H9 (cell line): Measurements from ENCODE around the gene SLC9A9. TPM values are rescaled to one million over a fixed set of nuclear protein-coding genes. Genes with fewer than 3 reads are reported as not detected.

Experiments
- DNase-seq: peaks from one replicate; pipeline ENCODE4 v3.0.0-alpha.2; 2017
- H2AFZ ChIP-seq: one replicate; pipeline ENCODE4 v1.6.1; 2013; ENCODE audit warnings: mild to moderate bottlenecking, low read length, control low read depth, moderate library complexity
- H2AK5ac ChIP-seq: 2 replicates; pipeline ENCODE4 v1.6.1; 2013; ENCODE audit warnings: low read length, control low read depth, mixed read lengths; ENCODE audit not compliant: insufficient read length
- H2BK120ac ChIP-seq: one replicate; pipeline ENCODE4 v1.6.1; 2013; ENCODE audit warnings: low read depth, mild to moderate bottlenecking, low read length, control low read depth, inconsistent platforms; ENCODE audit not compliant: poor library complexity, severe bottlenecking
- H2BK12ac ChIP-seq: 2 replicates; pipeline ENCODE4 v1.6.1; 2013; ENCODE audit warnings: low read length, control low read depth, mixed read lengths, low read depth; ENCODE audit not compliant: insufficient read length
- H2BK15ac ChIP-seq: 2 replicates; pipeline ENCODE4 v1.6.1; 2013; ENCODE audit warnings: low read depth, low read length, control low read depth
- H2BK20ac ChIP-seq: one replicate; pipeline ENCODE4 v1.6.1; 2013; ENCODE audit warnings: low read depth, mild to moderate bottlenecking, low read length, control low read depth, inconsistent platforms; ENCODE audit not compliant: poor library complexity, severe bottlenecking
- H2BK5ac ChIP-seq: 2 replicates; pipeline ENCODE4 v1.6.1; 2013; ENCODE audit warnings: low read length, control low read depth, mixed read lengths; ENCODE audit not compliant: insufficient read length
- H3K14ac ChIP-seq: 2 replicates; pipeline ENCODE4 v1.6.1; 2013; ENCODE audit warnings: low read length, control low read depth; ENCODE audit not compliant: insufficient read depth
- H3K18ac ChIP-seq: 2 replicates; pipeline ENCODE4 v1.6.1; 2013; ENCODE audit warnings: low read depth, mild to moderate bottlenecking, mixed read lengths, low read length, control low read depth; ENCODE audit not compliant: insufficient read length
- H3K23ac ChIP-seq: 2 replicates; pipeline ENCODE4 v1.6.1; 2013; ENCODE audit warnings: low read length, control low read depth, mixed read lengths, low read depth; ENCODE audit not compliant: insufficient read length
- H3K23me2 ChIP-seq: 2 replicates; pipeline ENCODE4 v1.6.1; 2013; ENCODE audit warnings: low read depth, mild to moderate bottlenecking, mixed read lengths, low read length, control low read depth; ENCODE audit not compliant: insufficient read length, poor library complexity, severe bottlenecking
- H3K27ac ChIP-seq: 2 replicates; pipeline ENCODE4 v1.5.1; 2013; ENCODE audit warnings: low read length, control low read depth, mixed read lengths, low read depth; ENCODE audit not compliant: insufficient read length
- H3K27me3 ChIP-seq: 2 replicates; pipeline ENCODE4 v1.6.1; 2013; ENCODE audit warnings: low read length, control low read depth, inconsistent platforms; ENCODE audit not compliant: insufficient read depth
- H3K4ac ChIP-seq: 2 replicates; pipeline ENCODE4 v1.6.1; 2013; ENCODE audit warnings: low read depth, mild to moderate bottlenecking, control low read depth, inconsistent platforms, low read length, moderate library complexity
- H3K4me1 ChIP-seq: 2 replicates; pipeline ENCODE4 v1.6.1; 2013; ENCODE audit warnings: low read length, control low read depth, inconsistent platforms; ENCODE audit not compliant: insufficient read depth
- H3K4me2 ChIP-seq: 2 replicates; pipeline ENCODE4 v1.6.1; 2013; ENCODE audit warnings: low read length, control low read depth, mixed read lengths; ENCODE audit not compliant: insufficient read length, insufficient read depth
- H3K56ac ChIP-seq: 2 replicates; pipeline ENCODE4 v1.6.1; 2013; ENCODE audit warnings: low read depth, mild to moderate bottlenecking, mixed read lengths, low read length, control low read depth; ENCODE audit not compliant: insufficient read length
- H3K79me1 ChIP-seq: 2 replicates; pipeline ENCODE4 v1.6.1; 2013; ENCODE audit warnings: low read depth, mild to moderate bottlenecking, moderate library complexity, low read length, control low read depth, inconsistent platforms; ENCODE audit not compliant: insufficient read depth, poor library complexity, severe bottlenecking
- H3K79me2 ChIP-seq: 2 replicates; pipeline ENCODE4 v1.6.1; 2013; ENCODE audit warnings: low read length, control low read depth, inconsistent platforms; ENCODE audit not compliant: insufficient read depth
- H3K9ac ChIP-seq: 2 replicates; pipeline ENCODE4 v1.6.1; 2013; ENCODE audit warnings: low read length, control low read depth, mixed read lengths; ENCODE audit not compliant: insufficient read length; ENCODE audit errors: extremely low read depth
- H3K9me3 ChIP-seq: one replicate; pipeline ENCODE4 v1.6.1; 2013; ENCODE audit warnings: low read depth, low read length, inconsistent platforms; ENCODE audit not compliant: control insufficient read depth
- H3T11ph ChIP-seq: one replicate; pipeline ENCODE4 v1.6.1; 2013; ENCODE audit warnings: mild to moderate bottlenecking, low read length, control low read depth, inconsistent platforms
- H4K20me1 ChIP-seq: one replicate; pipeline ENCODE4 v1.6.1; 2013; ENCODE audit not compliant: control insufficient read depth, insufficient read length, insufficient read depth
- H4K5ac ChIP-seq: 2 replicates; pipeline ENCODE4 v1.6.1; 2013; ENCODE audit warnings: low read depth, mild to moderate bottlenecking, mixed read lengths, low read length, control low read depth; ENCODE audit not compliant: insufficient read length
- H4K8ac ChIP-seq: replicated peaks from 2 replicates; pipeline ENCODE4 v1.6.1; 2013; ENCODE audit warnings: low read length, control low read depth, mixed read lengths, low read depth; ENCODE audit not compliant: insufficient read length
- H4K91ac ChIP-seq: 2 replicates; pipeline ENCODE4 v1.6.1; 2013; ENCODE audit warnings: low read depth, mild to moderate bottlenecking, moderate library complexity, mixed read lengths, low read length, control low read depth; ENCODE audit not compliant: insufficient read length
- H3K27ac Mint-ChIP-seq, 3 experiments: 2 replicates in 2 of 3; 3 replicates in 1 of 3; pipeline ENCODE4 v1.8.0; 2020 to 2021; ENCODE audit warnings: mixed read lengths in 3 of 3, mild to moderate bottlenecking in 1 of 3, moderate library complexity in 1 of 3
- H3K27me3 Mint-ChIP-seq: 2 replicates; pipeline ENCODE4 v1.8.0; 2021; ENCODE audit warnings: low read depth, mild to moderate bottlenecking, moderate library complexity, mixed read lengths
- H3K36me3 Mint-ChIP-seq, 3 experiments: 2 replicates in 2 of 3; 3 replicates in 1 of 3; pipeline ENCODE4 v1.8.0; 2020 to 2021; ENCODE audit warnings: low read depth in 3 of 3, mixed read lengths in 3 of 3; ENCODE audit not compliant: insufficient read depth in 1 of 3
- H3K4me1 Mint-ChIP-seq, 2 experiments: 2 replicates each; pipeline ENCODE4 v1.8.0; 2020; ENCODE audit warnings: mixed read lengths in 2 of 2
- H3K4me3 Mint-ChIP-seq, 2 experiments: 2 replicates in 1 of 2; 3 replicates in 1 of 2; pipeline ENCODE4 v1.8.0; 2020 to 2021; ENCODE audit warnings: mild to moderate bottlenecking in 2 of 2, mixed read lengths in 2 of 2, moderate library complexity in 1 of 2
- H3K9me3 Mint-ChIP-seq, 2 experiments: 2 replicates in 1 of 2; 3 replicates in 1 of 2; pipeline ENCODE4 v1.8.0; 2020; ENCODE audit warnings: mild to moderate bottlenecking in 2 of 2, mixed read lengths in 2 of 2, moderate library complexity in 1 of 2
- WGBS: extraction: QIAGEN DNeasy Blood & Tissue Kit; methylation state at CpG from one replicate; pipeline ENCODE4 v1.1.7; 2013; ENCODE audit warnings: missing lambda C conversion rate, low lambda C conversion rate, mixed read lengths; ENCODE audit not compliant: insufficient read length; ENCODE audit errors: extremely low coverage; 5-methylcytosine and 5-hydroxymethylcytosine counted together
- total RNA-seq: library from RNA; stranded (reverse); gene quantifications from 2 replicates; pipeline ENCODE4 v1.2.1, GENCODE V29; 2021
- TF ChIP-seq, protein P1 (sequence below): fragments of 200-600 bp; sonication (generic); conservative IDR thresholded peaks from 3 replicates; pipeline ENCODE4 v1.8.0; 2021; ENCODE audit warnings: antibody characterized with exemption, mild to moderate bottlenecking

Gene SLC9A9
- total RNA-seq, 1 experiment from 2014 or later: 0.35 TPM

- Histone ChIP-seq H3K14ac (no peak overlapping the region), H3K27ac (no peak overlapping the region), H2BK120ac (no peak overlapping the region), H3K18ac (no peak overlapping the region), H2AK5ac (no peak overlapping the region), H3K27me3 (no peaks in the 10 kb centered on the region), H3K79me2 (no peaks in the 10 kb centered on the region), H3K4me2 (no peak overlapping the region), H2AFZ (no peak overlapping the region), H2BK12ac (no peak overlapping the region), H4K8ac (no peak overlapping the region), H3K4ac (no peak overlapping the region), H4K5ac (no peak overlapping the region), H3K79me1 (no peaks in the 10 kb centered on the region), H3K4me1 (no peaks in the 10 kb centered on the region), H3K9me3 (no peaks in the 10 kb centered on the region), H4K91ac (no peak overlapping the region), H4K20me1 (no peaks in the 10 kb centered on the region), H2BK5ac (no peak overlapping the region), H3K23me2 (no peaks in the 10 kb centered on the region), H3K56ac (no peak overlapping the region), H3K9ac (no peak overlapping the region), H2BK15ac (no peak overlapping the region), H2BK20ac (no peak overlapping the region), H3T11ph (no peak overlapping the region), H3K23ac (no peak overlapping the region)
- TF ChIP-seq, protein P1, sequence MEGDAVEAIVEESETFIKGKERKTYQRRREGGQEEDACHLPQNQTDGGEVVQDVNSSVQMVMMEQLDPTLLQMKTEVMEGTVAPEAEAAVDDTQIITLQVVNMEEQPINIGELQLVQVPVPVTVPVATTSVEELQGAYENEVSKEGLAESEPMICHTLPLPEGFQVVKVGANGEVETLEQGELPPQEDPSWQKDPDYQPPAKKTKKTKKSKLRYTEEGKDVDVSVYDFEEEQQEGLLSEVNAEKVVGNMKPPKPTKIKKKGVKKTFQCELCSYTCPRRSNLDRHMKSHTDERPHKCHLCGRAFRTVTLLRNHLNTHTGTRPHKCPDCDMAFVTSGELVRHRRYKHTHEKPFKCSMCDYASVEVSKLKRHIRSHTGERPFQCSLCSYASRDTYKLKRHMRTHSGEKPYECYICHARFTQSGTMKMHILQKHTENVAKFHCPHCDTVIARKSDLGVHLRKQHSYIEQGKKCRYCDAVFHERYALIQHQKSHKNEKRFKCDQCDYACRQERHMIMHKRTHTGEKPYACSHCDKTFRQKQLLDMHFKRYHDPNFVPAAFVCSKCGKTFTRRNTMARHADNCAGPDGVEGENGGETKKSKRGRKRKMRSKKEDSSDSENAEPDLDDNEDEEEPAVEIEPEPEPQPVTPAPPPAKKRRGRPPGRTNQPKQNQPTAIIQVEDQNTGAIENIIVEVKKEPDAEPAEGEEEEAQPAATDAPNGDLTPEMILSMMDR: no peak
- Mint-ChIP-seq H3K27ac (no peak overlapping the region), H3K36me3 (no peaks in the 10 kb centered on the region), H3K27me3 (no peaks in the 10 kb centered on the region; the same call in 1 of the 2 replicates), H3K4me3 (no peak overlapping the region), H3K9me3 (no peaks in the 10 kb centered on the region), H3K4me1 (peaks cover 9% of the 10 kb centered on the region in 2 experiments)
- WGBS: no CpG with 5 or more reads among the region's 3 CpGs
- DNase-seq: no peak
These were observed 312.1 kb downstream of the SLC9A9 start for GRCh38 chr3:143535994-143536784.
